D341Med (cell line): ENCODE measurements around the gene HADH.
"Not testable (repeated sequence)": the region's sequence is repeated elsewhere in the genome, so short reads cannot be mapped to it uniquely, and the experiment has no call there.

Source experiments
- DNase-seq: peaks from one replicate; pipeline ENCODE4 v3.0.0; 2012; ENCODE audit warnings: low spot score

The HADH gene

DNA sequence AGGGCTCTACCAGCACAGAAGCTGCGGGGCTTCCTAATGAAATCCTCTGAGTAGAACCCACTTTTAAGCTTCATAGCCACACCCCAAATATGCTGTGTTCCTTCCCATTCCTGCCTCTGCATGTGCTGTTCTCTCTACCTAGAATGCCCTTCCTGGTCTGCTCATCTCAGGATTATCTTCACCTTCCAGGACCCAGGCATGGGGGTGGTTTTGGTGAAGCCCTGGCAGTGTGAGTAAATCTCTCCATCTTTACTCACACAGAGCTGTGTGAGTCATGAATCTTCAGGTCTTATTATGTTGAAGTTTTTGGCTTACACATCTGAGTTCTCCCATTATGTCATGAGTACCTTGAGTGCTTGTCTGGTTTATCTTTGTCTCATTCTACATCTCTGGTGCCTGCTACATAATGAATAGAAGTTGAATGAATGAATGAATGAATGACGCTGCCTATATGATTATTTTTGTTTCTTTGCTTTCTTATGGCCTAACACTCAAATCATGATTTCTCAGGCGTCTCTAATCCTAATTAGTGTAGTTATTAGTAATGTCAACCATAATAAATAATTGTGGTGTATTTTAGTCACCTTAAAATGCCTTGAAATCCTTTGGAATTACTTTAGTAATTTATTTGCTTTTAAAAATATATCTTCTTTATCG lies 41.9 kb downstream of the HADH start:
- DNase-seq = no peak

DNA sequence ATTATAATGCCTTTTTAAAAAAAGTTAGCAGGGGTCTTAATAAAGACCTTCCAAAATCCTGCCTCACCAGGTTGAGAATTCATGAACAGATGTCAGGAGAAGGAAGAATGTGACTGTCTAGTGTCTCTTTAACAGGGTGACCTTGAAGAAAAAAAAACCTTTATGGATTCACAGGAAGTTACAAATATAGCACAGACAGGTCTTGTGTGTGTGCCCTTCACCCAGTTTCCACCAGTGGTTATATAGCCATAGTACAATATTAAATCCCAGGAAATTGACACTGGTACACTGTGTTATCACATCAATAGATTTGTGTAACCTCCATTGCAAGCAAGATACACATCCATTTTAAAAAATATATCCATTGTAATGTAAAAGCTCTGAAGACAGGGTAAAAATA lies 43.7 kb downstream of the HADH start:
- DNase-seq = no peak

DNA sequence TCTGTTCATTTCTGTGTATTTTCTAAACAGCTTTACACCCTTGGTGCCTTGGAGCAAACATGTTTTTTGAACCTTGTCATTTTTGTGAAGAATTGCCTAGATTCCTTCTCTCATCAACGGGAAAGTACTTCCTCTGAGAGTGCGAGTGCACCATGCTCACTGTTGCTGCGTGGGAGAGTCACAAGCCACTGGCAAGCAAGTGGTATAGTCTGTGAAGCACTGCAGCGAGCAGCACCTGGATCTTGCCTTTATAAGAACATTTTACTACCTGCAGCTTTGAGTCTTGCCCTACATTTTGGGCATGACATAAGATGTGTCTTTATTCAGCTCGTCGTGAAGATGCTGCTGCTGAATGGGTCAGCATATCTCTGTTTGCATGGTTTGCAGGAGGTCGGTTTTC lies 44.9 kb downstream of the HADH start:
- DNase-seq = no peak

DNA sequence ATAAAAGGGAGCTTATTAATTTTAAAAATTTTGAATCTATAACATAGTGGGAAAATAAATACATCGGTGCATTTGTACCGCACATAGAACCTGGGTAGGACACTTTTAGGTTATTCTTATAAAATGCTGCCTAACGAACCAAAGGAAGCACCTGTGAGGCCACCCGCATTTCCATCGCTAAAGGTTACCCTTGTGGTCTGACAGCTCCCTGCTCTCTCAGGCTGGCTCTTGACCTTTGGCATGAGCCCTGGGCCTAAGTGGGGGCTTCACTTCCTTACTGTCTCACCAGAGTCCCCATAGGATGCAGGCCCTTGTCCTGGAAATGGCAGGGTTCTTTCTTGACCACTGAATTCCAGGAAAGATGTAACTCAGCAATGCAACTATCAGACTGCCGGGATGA lies 46.0 kb downstream of the HADH start:
- no peak for DNase-seq

DNA sequence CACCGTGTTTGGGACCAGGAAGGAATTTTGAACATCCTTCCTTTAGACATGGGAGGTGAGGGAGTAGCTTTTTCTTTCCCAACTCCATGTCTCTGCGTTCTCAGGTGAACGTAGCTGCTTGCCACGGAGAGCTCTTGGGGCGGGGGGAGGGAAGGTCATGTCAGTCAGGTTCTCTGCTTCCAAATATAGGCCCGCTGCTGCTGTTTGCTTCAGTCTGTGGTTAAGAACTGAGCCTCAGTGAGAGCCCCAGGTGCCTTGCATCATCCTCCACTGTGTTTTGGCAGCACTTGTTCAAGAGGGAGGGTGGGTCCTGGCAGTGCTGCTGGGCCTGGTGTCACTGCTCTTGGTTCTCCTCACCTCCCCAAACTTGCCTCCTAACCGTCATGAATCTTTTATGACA lies 46.5 kb downstream of the HADH start:
- no peak for DNase-seq

DNA sequence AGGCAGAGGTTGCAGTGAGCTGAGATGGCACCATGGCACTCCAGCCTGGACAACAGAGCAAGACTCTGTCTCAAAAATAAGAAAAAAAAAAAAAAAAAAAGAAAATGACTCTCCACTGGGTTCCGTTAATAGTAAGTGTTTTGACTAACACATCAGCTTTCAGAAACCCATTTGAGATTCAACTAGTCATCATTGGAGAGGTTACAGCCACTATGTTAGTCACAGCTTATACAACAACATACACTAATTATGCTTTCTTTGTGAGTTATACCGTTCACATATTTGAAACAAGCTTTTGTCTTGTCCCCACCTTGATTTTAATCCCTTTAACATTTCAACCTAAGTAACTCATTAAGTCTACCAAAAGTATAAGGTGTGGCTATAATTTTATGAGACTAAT lies 48.2 kb downstream of the HADH start:
- DNase-seq = no peak

DNA sequence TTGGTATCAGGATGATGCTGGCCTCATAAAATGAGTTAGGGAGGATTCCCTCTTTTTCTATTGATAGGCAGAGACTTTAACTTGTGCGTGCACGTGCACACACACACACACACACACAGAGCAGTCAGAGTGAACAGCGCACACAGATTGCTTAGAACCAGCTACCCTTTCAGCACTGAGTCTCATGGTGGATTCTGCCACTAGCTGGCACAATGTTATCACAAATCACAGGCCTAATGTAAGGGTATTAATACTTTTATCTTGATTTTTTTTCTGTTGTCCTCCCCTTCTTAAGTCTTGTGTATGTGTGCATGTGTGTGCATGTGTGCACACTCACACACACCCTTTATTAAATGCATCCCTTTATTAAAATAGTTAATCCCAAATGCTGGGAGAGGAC lies 53.2 kb downstream of the HADH start:
- no peak for DNase-seq

DNA sequence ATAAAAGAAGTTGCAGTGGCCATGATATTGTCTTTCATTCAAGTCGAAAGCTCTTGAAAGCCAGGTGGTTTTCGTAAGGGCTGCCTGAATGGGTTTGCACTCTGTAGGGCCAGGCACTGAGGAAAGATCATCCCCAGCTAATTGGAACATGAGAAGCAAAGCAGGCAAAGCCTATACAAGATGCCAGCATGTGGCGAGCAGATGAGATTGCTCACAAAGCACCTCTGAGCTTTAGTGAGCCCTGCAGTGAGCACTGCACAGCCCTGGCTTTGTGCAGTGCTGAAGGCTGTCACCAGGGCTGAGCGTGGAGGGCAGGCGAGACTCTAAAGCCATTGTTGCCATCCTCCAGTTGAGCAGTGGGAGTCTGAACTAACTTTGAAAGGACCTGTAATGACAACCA lies 53.8 kb downstream of the HADH start:
- DNase-seq = no peak

DNA sequence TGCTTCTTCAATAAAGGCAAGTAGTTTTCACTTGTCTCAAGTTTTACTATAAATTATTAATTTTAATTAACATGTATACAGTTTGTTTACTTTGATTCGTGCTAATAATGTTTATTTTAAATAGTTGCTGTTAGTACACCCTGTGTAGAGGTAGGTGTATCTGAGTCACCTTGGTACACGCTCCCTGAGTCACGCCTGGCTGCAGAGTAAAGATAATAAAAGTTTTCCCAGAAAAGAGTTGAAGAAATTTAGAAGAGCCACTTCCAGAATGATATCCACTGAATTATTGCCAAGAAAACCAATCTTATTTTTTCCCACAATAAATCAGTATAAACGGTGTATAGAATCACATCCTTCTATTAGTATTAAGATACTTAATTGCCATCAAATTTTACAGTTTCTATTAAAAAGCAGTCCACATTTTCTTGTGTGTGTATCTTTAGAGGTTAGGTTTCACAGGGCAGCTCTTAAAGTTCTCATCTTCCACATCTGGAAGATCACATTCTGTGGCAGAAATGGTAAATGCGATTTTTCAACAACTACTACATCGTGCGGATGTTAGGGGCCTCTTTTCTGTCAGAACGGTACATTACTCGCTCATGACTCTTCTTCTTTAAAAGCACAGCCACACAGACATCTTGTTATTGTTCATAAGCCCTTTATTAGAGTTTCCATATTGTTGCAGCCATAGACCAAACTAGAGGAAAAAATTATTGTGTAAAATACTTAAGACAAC lies 55.4 kb downstream of the HADH start:
- no peak for DNase-seq

DNA sequence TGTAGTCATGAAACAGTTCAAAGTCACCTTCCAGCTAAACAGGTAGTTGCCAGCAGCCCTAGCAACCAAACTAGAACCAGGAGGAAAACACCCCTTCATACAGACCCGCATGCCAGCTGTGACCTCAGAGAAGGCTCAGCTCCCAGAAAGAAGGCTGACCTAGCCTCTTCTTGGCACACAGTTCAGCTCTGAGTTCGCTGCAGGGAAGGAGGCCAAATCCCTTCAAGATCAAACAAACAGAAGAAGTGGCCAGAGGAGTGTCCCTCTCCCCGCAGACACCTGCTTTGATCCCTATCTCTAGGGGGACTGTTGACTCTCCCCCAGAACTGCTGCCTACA lies 56.0 kb downstream of the HADH start:
- DNase-seq = no peak

DNA sequence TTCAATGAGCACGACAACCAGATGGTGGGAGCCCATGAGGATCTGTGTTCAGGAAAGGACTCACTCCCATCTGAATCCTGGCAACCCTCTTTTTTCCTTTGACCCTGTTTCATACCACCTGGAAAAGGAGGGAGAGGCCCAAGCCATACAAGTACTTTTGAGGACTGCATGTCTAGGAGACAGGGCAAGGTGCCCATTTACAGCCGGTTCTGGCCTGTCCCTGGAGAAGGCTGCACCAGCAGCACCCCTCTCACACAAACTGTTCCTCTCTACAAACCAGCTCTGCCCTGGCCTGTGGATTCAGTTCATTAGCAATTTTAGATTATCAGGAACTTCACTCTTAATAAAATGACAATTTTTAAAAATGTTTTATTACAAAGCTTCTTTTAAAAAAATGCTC lies 57.5 kb downstream of the HADH start:
- DNase-seq = no peak

DNA sequence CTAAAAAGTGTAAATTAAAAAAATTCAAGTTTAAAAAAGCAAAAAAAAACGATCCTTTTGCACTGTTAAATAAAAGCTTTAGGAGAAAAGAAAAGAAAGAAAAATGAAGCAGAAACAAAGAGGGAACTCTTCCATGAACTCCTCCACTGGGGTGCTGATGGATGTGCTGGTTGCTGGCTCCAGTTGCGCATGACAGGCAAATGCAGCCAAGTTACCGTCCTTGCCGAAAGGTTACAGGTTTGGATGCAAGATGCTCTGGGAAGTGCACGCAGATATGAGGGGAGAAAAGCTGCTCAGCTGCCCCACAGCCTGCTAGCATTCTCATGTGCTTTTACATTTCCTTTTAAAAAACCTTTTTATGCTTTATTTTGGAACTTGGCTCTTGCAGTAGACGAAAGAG lies 58.5 kb downstream of the HADH start:
- DNase-seq = no peak

DNA sequence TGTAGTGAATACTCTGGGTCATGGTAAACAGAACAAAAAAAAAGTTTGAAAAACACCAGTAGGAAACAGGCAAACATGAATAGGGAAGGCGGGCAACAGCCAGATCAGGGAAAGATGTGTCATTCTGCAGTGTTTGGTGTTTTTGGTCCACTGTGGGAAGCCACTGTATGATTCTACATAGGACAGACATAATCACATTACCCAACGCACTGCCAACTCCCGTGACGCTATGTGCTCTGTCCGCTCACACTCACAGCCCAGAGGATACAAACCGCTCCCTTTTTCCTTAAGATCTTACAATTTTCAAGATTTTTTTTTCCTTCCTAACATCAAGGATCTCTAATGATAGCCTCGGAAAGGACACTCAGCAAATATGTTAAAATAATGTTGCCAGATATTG lies 59.3 kb downstream of the HADH start:
- no peak for DNase-seq

DNA sequence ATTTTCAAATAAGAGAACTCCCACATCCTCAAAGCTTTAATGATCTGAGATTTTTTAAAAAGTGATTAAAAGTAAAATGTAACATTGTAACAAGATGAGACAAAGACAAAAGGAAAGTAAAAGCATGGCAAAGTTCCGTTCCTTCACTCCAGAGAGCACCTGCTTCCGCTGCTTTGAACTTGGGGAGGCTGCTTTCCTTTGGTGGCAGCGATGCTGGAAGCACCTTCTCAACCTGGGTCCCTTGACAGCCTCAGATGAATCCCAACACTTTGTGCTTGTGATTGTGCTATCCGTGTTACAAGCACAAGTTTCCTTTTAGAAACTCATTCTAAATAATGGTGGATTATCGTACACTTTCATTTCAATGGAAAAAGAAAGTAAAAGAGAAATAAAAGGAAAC lies 59.7 kb downstream of the HADH start:
- DNase-seq = no peak

DNA sequence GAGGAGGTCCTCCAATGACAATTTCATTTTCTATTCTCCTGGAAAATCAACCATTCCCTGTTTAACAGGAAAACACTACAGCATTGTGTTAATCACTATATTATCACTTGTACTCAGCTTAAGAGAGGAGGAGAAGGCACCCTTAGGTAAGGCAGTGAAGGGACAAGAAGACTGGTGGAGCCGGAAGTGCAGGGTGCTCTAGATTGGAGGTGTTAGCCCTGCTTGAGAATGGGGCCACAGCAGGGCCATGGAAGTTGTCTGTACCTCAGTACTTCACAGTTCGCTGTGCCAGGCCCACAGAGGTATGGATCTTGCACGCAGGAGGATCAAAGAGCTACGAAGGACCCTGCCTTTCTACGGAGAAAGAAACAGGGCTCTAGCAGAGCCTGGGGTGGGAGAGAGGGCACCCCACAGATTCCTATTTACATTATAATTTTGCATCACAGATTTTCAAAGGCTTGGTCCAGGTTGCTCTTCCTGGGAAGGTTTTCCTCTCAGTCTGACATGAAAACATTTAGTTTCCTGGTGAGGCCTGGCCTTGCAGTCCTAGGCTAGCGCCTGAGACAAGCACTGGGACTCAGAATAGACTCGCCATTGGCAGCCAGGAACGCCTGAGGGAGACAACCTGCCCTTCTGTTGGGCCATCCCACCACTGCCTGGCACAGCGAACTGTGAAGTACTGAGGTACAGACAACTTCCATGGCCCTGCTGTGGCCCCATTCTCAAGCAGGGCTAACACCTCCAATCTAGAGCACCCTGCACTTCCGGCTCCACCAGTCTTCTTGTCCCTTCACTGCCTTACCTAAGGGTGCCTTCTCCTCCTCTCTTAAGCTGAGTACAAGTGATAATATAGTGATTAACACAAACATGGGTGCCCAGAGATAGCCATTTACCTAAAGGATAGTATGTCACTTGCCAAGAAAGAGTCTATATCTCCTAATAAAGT lies 60.8 kb downstream of the HADH start:
- not testable (repeated sequence) for DNase-seq

DNA sequence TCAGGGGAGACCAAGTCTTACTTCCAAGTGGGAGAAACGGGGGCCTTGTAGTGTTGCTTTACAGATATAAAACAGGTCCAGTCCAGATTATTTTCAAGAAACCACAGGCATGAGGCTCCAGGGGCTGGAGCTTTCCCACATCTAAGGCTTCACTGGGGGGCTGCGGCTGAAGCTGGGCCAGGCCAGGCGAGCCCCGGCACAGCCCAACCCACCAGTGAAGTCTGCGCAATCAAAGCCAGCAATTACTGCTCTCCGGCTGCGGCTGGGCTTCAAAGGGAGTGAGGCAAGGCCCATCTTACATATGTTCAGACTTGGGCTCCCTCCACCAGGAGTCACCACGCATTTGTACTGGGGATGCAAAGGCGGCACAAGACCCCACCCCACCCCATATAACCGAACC lies 61.7 kb downstream of the HADH start:
- no peak for DNase-seq

DNA sequence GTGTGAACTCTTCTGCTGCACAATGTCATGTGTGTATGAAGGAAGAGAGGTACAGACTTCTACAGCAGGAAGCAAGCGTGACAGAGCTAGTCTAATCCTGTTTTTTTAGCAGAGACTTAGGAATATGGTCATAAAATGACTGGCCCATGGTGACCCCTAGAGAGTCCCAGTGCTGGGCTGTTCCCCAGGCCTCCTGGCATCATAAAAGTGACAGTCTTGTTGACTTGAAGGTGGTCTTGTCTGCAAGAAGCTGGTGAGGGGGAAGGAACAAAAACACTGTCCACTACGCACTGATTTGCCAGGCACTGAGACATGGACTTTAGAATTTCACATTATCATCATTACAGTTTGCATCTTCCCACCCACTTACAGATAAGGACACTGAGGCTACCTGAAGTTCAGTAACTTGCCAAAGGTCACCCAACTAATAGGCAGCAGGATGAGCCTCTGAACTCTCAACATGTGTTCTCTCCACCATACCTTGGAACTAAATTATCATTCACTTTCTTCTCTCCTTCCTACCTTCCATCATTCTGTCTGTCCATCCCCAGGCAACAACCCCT lies 63.0 kb downstream of the HADH start:
- no peak for DNase-seq

DNA sequence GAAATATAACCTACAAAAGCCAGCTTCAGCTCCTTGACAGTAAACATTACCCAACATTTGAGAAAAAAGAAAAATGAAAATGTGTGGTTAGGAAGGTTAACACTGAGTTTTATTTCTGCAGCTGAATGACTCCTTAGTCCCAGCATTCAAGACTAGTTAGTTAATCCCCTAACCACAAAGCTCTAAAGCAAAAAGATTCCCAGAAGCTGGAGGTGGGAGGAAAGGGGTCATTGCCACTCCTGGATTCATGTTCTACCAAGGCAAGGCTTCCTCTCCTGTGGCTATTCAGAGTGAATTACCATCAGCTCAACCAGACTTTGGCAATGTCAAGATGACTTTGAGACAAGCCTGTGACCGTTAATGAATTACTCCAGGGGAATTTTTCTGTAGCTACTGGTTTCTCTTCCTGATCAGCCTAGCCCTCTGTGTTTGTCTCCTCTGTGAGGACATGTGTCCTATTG lies 63.6 kb downstream of the HADH start:
- DNase-seq = no peak

DNA sequence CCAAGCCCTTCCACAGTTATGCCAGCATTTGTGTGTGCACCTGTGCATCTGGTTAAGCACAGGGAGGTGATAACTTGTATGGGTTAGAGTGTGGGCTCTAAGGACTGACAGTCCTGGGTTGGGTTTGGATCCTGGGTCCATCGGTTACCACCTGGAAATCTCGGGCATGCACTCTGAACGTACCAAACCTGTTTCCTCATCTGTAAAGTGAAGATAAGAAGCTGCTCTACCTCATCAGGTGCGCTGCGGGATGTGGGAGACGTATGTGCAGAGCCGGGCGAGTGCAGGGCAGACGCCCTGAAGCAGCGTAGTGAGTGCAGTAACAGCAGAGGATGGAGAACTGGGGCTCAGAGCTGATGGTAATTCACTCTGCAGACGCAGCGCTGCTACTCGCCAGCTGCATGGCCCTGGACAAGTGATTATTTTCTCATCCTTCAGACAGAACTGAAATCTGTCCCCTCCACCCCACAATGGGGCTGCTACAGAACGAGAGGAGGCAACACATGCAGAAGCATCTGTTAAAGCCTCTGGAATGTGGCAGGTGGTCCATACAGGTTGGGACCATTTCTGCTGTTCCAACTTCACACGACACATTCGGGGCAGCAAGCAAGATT lies 64.4 kb downstream of the HADH start:
- no peak for DNase-seq

DNA sequence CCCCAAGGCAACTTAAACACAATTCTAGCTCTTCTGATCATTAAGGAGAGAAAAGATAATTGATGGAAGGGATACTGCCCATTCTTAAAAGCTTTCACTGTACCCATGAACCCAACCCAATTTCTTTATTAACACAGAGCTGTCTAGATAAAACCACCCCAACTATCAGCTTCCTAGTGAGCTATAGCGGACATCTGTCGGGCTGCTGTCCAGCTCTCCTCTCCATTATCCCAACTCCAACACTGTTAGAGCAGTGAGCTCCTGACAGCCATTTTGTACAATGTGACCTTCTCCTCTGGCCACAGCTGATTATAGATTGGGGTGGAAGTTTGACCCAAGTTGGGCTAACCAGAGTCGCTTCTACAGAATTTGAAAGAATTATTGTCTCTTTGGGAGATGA lies 66.1 kb downstream of the HADH start:
- no peak for DNase-seq

DNA sequence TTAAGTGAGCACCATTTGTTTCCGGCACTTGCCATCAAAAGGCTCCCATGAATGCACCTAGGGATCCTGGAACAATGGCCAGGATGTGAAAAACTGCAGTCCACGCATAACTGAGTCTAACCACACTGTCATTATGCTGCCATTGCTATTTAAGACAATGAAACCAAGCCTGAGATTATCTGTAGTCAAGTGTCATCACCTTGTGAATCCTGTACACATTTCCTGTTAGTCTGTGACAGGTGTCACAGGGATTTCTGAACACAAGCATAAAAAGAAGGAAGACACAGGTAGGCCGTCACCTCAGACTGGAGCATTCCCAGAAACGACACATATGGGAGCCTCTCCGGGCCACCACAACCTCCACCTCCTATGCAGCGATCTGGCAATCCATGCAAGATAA lies 66.7 kb downstream of the HADH start:
- no peak for DNase-seq
